CD4-positive, alpha-beta T cell (primary cell): ENCODE data around the gene KRT12. TPM values are rescaled to one million over a fixed set of nuclear protein-coding genes. Genes with fewer than 3 reads are reported as not detected.

Source experiments
- ATAC-seq: fragments of 200-7000 bp; cut with Tn5 transposase; one replicate; pipeline ENCODE4 v1.10.0; 2022; ENCODE audit warnings: mild to moderate bottlenecking; ENCODE audit not compliant: poor library complexity
- CTCF ChIA-PET: fragments of 350-600 bp; sonication (Branson Sonifier 250); formaldehyde crosslinking; loops from one replicate; lab custom pipeline; 2021; ENCODE audit warnings: antibody characterized with exemption, inconsistent platforms; lab: Charles Lee
- POLR2A ChIA-PET: fragments of 350-600 bp; sonication (Branson Sonifier 250); formaldehyde crosslinking; loops from one replicate; lab custom pipeline; 2021; ENCODE audit warnings: antibody characterized with exemption, inconsistent platforms; lab: Charles Lee
- DNase-seq, 14 experiments: peaks; one replicate each; pipeline ENCODE4 v3.0.0-alpha.2; 2013 to 2020; ENCODE audit warnings: mixed read lengths in 2 of 14
- H3K27ac ChIP-seq, 2 donors: one replicate each; pipeline versions ENCODE4 v1.5.1 to v1.7.0; 2013; ENCODE audit warnings: low read length in 2 of 2, low read depth in 1 of 2, mild to moderate bottlenecking in 1 of 2
- H3K27me3 ChIP-seq, 2 experiments: 1 replicate in 1 of 2; 2 replicates in 1 of 2; pipeline versions ENCODE4 v1.6.1 to v1.7.0; 2013; ENCODE audit warnings: low read length in 2 of 2, control low read depth in 1 of 2, mild to moderate bottlenecking in 1 of 2, moderate library complexity in 1 of 2; ENCODE audit not compliant: insufficient read depth in 2 of 2, control insufficient read depth in 1 of 2
- H3K36me3 ChIP-seq: one replicate; pipeline ENCODE4 v1.6.1; 2013; ENCODE audit warnings: low read length, control low read depth; ENCODE audit not compliant: insufficient read depth
- H3K4me1 ChIP-seq: one replicate; pipeline ENCODE4 v1.6.1; 2013; ENCODE audit warnings: low read length, control low read depth; ENCODE audit not compliant: insufficient read depth
- H3K4me3 ChIP-seq: one replicate; pipeline ENCODE4 v1.5.1; 2013; ENCODE audit warnings: mild to moderate bottlenecking, low read length, moderate library complexity
- H3K9me3 ChIP-seq, 2 experiments: 1 replicate in 1 of 2; 2 replicates in 1 of 2; pipeline versions ENCODE4 v1.6.1 to v1.7.0; 2013; ENCODE audit warnings: low read length in 2 of 2, mild to moderate bottlenecking in 2 of 2, control low read depth in 1 of 2, moderate library complexity in 1 of 2; ENCODE audit not compliant: control insufficient read depth in 1 of 2, insufficient read depth in 1 of 2
- H3K27ac Mint-ChIP-seq: one replicate; pipeline ENCODE4 v1.8.0; 2020; ENCODE audit warnings: mixed read lengths
- H3K27me3 Mint-ChIP-seq: one replicate; pipeline ENCODE4 v1.8.0; 2021; ENCODE audit warnings: mixed read lengths
- H3K36me3 Mint-ChIP-seq: one replicate; pipeline ENCODE4 v1.8.0; 2021; ENCODE audit warnings: low read depth, mixed read lengths
- H3K4me1 Mint-ChIP-seq: one replicate; pipeline ENCODE4 v1.8.0; 2021; ENCODE audit warnings: low read depth, mixed read lengths
- H3K4me3 Mint-ChIP-seq: one replicate; pipeline ENCODE4 v1.8.0; 2020; ENCODE audit warnings: mild to moderate bottlenecking, mixed read lengths
- H3K9me3 Mint-ChIP-seq: one replicate; pipeline ENCODE4 v1.8.0; 2020; ENCODE audit warnings: mixed read lengths
- CTCF ChIP-seq: fragments of 200-600 bp; IDR thresholded peaks from one replicate; pipeline ENCODE4 v1.8.0; 2022; ENCODE audit warnings: antibody characterized with exemption, mild to moderate bottlenecking
- intact Hi-C, 2 experiments: fragments of 100-400 bp; cut with DNase I in 1 of 2; cut with micrococcal nuclease in 1 of 2; formaldehyde crosslinking; loops; one replicate each; pipeline versions ENCODE4 v1.15.1 to v1.9.0; 2023 to 2025; cut with DNase I, micrococcal nuclease
- total RNA-seq, 174 experiments: library from RNA in 2 of 174; stranded (reverse) in 2 of 174; gene quantifications; one replicate each; pipeline ENCODE4 v1.2.3 and lab custom pipeline; 2021 to 2026

KRT12 gene
- total RNA-seq, 2 experiments from 2014 or later = not detected

- no peak for DNase-seq
- peaks cover 4% of the 10 kb centered on the region for H3K4me1 ChIP-seq
- ChIA-PET POLR2A (no interaction called here), CTCF (no interaction called here)
- peaks cover 20% of the 10 kb centered on the region for H3K4me1 Mint-ChIP-seq
- H3K27me3 ChIP-seq = no peaks in the 10 kb centered on the region
- H3K27ac Mint-ChIP-seq = no peak overlapping the region
- no peaks in the 10 kb centered on the region for H3K36me3 Mint-ChIP-seq
- no peak for TF ChIP-seq CTCF
- H3K27me3 Mint-ChIP-seq = peaks cover 12% of the 10 kb centered on the region
- H3K4me3 ChIP-seq = no peak overlapping the region
- no peak for ATAC-seq
- peaks cover 2% of the 10 kb centered on the region for H3K36me3 ChIP-seq
- H3K9me3 Mint-ChIP-seq = no peaks in the 10 kb centered on the region
- no peaks in the 10 kb centered on the region for H3K9me3 ChIP-seq
- H3K4me3 Mint-ChIP-seq = no peak overlapping the region
- no peak overlapping the region for H3K27ac ChIP-seq
- intact Hi-C loops = no loop called here
These were observed 42.8 kb downstream of the KRT12 start for GRCh38 chr17:40824015-40824832.

GRCh38 chr17:40822132-40822812, 44.8 kb downstream of the KRT12 start, which contains the start of gene KRT10:
Gene KRT10, minus strand, starts transcription at chr17:40822614. Its CDS starts 29 bp downstream, at chr17:40822585.
- no peak within 1 kb of the TSS for H3K27ac Mint-ChIP-seq
- H3K27me3 ChIP-seq = no peaks in the 10 kb centered on the region
- peaks cover 2% of the 10 kb centered on the region for H3K36me3 ChIP-seq
- H3K4me3 Mint-ChIP-seq = no peak within 1 kb of the TSS
- peaks cover 12% of the 10 kb centered on the region for H3K27me3 Mint-ChIP-seq
- no peak within 1 kb of the TSS for H3K27ac ChIP-seq
- CTCF ChIA-PET = no interaction called here
- no peak within 1 kb of the TSS for H3K4me3 ChIP-seq
- H3K4me1 Mint-ChIP-seq = peaks cover 28% of the 10 kb centered on the region
- H3K4me1 ChIP-seq = peaks cover 5% of the 10 kb centered on the region
- H3K9me3 Mint-ChIP-seq = peaks cover 2% of the 10 kb centered on the region
- intact Hi-C loops = no loop called here
- no peak for TF ChIP-seq CTCF
- ATAC-seq (no peak), DNase-seq (no peak)
- POLR2A ChIA-PET = no interaction called here
- H3K9me3 ChIP-seq = no peaks in the 10 kb centered on the region
- H3K36me3 Mint-ChIP-seq = peaks cover 14% of the 10 kb centered on the region

- Mint-ChIP-seq H3K27ac (no peak overlapping the region), H3K9me3 (peaks cover 2% of the 10 kb centered on the region), H3K4me1 (peaks cover 33% of the 10 kb centered on the region), H3K36me3 (peaks cover 21% of the 10 kb centered on the region), H3K4me3 (no peak overlapping the region), H3K27me3 (peaks cover 11% of the 10 kb centered on the region)
- POLR2A ChIA-PET = no interaction called here
- ATAC-seq = no peak
- intact Hi-C loops = no loop called here
- Histone ChIP-seq H3K27ac (no peak overlapping the region), H3K4me1 (peaks cover 5% of the 10 kb centered on the region), H3K27me3 (no peaks in the 10 kb centered on the region), H3K36me3 (peaks cover 2% of the 10 kb centered on the region), H3K9me3 (no peaks in the 10 kb centered on the region), H3K4me3 (no peak overlapping the region)
- TF ChIP-seq CTCF = no peak
- no peak for DNase-seq
- CTCF ChIA-PET = no interaction called here
These were observed 45.5 kb downstream of the KRT12 start for GRCh38 chr17:40821536-40821935.
